NCI-H69 (cell line): ENCODE results near the gene PLBD2.

Experiments
- DNase-seq: peaks from one replicate; lab custom pipeline; 2025; lab: John Stamatoyannopoulos, UW

Gene PLBD2, protein sequence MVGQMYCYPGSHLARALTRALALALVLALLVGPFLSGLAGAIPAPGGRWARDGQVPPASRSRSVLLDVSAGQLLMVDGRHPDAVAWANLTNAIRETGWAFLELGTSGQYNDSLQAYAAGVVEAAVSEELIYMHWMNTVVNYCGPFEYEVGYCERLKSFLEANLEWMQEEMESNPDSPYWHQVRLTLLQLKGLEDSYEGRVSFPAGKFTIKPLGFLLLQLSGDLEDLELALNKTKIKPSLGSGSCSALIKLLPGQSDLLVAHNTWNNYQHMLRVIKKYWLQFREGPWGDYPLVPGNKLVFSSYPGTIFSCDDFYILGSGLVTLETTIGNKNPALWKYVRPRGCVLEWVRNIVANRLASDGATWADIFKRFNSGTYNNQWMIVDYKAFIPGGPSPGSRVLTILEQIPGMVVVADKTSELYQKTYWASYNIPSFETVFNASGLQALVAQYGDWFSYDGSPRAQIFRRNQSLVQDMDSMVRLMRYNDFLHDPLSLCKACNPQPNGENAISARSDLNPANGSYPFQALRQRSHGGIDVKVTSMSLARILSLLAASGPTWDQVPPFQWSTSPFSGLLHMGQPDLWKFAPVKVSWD

DNA sequence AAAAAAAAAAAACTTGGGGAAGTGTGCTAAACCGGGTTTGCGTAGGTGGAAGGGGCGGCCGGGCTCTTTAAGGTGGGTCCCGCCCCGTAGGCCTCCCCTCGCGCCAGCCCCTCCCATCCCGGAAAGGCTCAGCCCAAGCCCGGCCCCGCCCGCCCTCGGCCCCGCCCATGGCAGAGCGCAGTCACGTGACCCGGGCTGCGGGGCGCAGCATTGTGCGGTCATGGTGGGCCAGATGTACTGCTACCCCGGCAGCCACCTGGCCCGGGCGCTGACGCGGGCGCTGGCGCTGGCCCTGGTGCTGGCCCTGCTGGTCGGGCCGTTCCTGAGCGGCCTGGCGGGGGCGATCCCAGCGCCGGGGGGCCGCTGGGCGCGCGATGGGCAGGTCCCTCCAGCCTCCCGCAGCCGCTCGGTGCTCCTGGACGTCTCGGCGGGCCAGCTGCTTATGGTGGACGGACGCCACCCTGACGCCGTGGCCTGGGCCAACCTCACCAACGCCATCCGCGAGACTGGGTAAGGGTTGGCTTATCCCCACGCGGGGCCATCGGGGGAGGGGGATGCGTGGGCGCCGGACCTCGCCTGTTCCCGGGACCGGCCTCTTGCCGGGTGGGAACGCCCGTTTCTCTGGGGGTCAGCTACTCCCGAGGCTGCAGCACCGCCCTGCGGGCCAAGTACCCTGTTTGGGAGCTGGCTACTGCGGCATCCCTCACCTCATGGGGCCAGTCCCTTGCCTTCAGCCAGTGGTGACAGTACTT lies at the start of gene PLBD2:
TSS of gene PLBD2 (plus strand) at position 207 of the 752 bp plus-strand sequence. CDS start at position 221, 14 bp downstream.
- DNase-seq, result peak; percentile 97

DNA sequence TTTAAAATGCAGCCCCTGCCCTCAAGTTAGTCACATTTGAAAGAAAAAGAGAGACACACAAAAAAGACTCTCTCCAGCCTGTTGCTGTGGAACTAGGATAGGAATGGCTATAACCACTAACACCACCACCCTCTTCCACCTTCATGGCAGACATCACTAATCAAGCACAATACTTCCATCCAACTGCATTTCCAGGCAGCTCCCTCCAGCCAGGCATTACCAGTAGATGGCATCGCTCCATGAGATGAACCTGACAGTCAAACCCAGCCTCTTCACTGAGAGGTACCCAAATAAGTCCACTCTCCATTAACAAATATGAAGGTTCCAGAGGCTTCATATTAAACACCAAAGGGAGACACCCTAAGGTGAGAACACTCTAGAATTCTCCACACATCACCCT lies 47.9 kb upstream of the PLBD2 start:
- peak; percentile 55 for DNase-seq

DNA sequence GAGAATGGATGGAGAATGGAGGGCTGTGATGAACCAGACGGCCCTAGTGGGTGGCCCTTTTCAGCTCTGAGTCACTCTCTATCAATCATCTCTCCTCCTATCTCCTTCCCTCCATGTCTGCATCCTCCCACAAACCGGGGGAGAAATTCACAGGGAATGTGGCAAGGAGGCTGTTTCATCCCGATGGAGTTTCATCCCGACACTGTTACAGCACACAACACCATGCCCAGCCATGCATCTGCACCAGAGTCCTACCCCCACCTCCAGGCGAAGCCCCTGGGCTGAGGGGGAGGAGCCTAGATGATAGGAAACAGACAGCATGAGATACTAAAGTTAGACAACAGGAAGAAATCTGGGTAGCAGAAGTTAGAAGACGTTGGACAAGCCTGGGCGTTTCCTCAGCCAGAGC lies 44.3 kb upstream of the PLBD2 start:
- no peak for DNase-seq

DNA sequence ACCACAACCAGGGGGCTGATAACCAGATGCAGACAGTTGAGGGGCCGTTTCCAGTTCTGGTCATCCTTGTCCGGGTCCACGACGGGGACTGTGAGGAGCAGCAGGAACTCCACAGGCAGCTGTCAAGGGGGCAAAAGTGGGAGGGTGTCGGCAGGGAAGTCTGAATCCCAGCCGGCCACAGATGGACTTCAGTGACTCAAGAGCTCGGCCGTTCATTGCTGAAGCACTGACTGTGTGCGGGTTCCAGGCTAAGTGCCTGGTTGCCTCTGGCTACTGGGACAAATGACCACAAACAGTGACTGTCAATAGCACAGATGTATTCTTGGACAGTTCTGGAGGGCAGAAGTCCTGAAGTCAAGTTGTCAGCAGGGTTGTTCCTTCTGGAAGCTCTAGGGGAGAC lies 43.0 kb upstream of the PLBD2 start:
- DNase-seq, result no peak

DNA sequence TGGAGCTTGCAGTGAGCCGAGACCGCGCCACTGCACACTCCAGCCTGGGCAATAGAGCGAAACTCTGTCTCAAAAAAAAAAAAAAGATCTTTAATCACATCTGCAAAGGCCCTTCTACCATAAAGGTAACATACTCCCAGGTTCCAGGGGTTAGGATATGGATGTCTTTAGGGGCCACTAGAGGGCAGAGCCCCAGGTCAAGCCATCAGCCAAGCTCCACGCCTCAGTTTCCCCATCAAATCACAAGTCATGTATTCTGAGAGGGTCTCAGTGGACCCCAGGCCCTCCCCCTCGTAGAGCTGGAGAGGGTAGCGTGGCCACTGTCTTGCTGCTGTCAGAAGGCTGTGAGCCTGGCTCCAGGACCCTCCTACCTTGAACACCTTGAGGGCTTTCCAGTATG lies 42.2 kb upstream of the PLBD2 start:
- DNase-seq, result no peak

DNA sequence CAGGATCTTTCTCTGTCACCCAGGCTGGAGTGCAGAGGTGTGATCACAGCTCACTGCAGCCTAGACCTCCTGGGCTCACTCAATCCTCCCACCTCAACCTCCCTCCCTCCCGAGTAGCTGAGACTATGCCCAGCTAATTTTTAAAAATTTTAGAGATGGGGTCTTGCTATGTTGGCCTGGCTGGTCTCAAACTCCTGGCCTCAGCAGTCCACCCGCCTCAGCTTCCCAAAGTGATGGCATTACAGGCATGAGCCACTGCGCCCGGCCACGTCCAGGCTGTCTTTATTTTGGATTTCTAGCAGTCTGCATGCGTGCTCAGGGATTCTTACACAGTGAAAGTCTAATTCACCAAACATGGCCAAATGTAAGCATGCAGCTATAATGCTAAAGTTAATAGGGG lies 41.3 kb upstream of the PLBD2 start:
- DNase-seq, result no peak

DNA sequence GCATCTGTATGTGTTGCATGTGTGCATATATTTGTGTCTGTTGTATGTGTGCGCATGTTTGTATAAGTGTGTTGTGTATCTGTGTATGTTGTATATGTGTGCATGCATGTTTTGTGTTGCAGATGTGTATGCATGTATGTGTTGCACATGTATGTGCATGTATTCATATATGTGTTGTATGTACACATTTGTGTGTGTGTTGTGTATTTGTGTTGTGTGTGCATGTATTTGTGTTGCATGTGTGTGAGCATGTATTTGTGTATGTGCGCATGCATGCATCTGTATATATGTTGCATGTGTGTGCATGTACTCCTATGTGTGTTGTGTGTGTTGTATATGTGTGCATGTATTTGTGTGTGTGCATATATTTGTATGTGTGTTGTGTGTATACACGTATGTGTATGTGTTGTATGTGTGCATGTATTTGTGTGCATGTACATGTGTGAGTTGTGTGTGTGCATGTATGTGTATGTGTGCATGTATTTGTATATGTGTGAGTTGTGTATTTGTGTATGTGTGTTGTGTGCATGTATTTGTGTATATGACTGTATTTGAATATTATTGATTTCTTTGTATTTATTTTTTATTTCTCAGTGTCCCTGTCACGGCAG lies 40.2 kb upstream of the PLBD2 start:
- DNase-seq, result no peak

DNA sequence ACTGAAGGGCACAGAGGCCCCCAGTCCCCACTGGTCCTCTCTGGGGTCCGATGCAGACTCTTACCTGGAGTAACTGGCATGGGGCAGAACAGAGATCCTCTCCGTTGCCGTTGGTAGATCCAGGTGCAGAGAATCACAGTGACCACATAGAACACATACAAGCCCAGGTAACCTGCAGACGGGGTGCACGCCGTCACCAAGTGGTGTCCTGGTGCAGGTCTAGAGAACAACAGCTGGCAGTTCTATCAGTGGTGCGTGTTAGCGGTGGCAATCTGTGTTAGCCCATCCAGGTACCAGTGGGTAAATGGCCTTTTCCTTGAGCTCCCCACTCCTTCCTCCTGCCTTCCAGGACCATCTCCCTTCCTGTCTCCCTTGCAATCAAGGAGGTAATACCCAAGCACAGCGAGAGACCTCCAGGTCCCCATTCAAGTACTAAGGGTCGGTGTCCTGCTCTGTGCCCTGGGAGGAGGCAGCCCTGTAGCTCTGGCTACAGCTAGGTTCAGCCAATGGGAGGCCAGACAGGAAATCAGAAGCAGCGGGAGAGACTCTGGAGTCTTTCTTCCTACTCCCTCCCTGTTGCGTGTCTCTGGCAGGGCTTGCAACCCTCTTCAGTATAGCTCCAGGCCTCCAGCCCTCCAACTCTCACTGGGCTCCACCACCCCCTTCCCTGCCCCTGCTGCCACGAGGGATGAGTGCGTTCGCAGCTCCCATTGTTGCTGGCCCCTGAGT lies 39.3 kb upstream of the PLBD2 start:
- DNase-seq, result peak; percentile 45

DNA sequence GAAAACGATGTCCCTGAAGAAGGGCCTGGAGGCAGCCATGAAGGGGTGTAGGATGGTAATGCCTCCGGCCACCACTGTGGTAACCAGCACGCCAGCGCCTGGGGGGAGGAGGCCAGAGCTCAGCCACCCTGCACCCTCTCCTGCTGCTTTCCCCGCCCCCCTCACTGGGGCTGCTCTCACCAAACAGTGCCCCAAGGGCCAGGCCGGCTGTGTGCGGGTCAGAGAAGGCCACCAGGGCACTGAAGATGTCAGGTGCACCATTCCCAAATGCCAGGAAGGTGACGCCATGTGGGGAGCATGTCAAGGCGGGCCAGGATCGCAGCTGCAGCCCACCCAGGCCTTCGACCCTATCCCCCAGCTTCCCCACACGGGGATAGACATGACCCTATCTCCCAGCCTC lies 38.0 kb upstream of the PLBD2 start:
- no peak for DNase-seq

DNA sequence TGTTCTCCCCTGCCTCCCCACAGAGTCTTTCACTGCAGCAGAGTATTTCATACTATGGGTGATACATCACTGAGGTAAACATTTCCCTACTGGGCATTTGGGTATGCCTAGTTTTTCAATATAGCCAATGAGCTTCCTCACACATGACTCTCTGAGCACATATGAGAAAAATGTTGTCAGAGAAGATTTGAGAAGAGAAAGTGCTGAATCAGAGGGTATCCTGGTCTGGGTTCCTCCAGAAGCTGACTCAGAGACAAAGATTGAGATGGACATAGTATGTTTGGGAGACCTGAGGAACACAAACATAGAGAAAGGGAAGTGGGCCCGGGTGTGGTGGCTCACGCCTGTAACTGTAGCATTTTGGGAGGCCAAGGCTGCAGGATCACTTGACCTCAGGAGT lies 36.0 kb upstream of the PLBD2 start:
- DNase-seq, result no peak

DNA sequence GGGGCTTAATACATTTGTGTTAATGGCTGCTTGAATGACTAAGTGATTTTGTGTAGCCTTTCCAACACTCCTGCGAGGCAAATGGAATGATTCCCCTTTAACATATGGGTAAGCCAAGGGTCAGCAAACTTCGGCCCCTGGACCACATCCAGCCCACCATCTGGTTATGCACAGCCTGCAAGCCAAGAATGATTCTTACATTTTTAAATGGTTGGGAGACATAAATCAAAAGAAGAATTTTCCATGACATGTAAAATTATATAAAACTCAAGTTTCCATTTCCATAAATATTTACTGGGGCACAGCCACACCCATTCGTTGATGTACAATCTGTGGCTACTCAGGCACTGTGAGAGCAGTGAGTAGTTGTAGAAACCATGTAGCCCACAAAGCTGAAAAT lies 32.5 kb upstream of the PLBD2 start:
- DNase-seq, result peak; percentile 67

DNA sequence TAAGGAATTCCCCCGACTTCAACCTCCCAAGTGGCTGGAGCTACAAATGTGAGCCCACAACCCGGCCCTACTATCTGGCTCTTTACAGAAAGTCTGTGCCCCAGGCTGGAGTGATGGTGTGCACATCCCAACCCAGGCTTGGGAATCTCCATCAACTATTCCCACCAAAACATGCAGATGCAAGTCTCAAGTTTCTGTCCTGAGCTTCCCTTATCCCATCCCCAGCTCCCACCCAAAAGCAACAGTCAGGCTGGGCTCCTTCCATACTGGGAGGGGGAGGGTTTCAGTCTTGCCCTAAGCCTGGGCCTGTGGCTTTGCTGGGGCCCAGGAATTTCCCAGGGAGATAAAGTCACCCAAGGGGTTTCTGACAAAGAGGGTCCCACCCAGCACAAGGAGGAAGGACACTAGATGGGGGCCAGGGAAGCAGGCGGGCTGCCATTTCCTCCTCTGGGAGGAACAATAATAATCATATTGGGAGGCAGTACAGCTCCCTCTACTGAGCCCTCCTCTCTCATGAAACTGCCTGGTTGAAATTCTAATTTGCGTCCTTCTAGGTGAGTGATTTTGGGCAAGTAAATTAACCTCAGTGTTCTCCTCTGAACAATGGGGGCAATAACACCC lies 31.5 kb upstream of the PLBD2 start:
- peak; percentile 12 for DNase-seq

DNA sequence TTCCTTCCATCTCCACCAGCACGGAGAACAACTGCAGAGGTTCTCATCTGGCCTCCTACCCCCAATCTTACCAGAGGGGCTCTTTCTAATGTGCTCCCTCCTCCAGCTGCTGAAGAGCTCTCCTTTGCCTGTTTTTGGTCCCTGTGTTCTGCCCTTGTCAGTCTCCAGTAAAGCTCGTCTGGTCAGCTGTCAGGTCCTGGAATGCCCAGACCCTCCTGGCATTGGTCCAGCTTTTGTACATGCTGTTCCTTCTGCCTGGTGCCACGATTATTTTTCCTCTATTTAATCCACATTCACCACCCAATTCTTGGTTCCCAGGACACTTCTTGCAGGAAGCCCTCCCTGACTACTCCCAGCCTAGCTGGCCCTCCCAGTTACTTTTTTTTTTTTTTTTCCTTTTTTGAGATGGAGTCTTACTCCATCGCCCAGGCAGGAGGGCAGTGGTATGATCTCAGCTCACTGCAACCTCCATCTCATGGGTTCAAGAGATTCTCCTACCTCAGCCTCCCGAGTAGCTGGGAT lies 30.0 kb upstream of the PLBD2 start:
- DNase-seq, result peak; percentile 25

DNA sequence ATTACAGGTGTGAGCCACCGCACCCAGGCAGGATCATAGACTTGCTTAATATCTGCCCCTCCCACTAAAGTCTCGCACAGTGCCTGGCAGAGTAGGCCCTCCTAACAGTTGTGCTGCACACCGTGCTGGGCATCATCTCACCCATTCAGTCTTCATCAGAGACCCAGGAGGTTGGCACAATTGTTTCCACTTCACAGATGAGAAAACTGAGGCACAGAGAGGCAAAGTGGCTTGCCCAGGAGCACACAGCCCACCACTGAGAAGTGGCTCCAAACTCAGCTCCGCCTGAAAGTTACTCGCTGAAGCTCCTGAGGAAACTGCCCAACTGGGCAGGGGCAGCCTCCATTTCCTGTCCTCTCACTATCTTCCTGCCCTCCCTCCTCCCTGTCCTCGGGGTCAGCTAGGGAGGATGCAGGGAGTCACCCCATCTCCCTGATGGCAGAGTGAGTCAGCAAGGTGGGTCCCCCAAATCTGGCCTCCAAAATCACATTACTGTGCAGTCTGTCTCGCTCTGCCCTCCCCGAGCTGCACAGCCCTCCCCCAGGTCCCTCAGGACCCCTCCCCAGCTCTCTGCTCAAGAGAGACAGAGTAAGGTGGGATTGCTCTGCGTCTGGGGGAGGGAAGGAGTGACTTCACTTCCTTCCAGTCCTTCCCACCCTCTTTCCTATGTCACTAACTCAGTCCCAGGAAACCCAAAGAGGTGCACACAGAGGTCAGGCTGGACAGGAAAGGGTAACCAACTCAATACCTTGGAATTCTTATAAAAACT lies 29.2 kb upstream of the PLBD2 start:
- no peak for DNase-seq

DNA sequence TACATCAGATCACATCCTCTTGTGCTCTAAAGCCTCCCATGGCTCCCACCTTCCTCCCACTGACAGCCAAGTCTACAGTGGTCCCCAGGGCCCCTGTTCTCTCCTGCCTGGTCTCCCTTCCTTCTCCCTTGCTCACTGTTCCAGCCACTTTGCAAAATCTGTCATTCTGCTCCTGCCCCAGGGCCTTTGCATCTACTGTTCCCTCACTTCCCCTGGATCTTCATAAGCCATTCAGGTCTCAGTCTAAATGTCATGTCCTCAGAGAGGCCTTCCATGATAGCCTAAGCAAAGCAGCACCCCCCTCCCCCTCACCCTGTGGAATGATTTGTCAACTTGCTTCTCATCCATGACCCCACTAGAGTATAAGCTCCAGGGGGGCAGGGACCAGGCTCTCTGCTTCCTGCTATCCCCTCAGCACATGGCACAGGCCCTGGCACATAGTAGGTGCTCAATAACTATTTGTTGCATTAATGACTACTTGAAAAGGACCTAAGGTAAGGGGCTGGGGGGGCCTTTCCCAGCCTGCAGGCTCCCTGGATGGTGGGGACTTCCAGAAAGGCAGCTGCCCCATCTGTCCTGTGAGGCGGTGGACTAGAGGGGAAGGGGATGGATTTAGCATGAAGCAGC lies 28.5 kb upstream of the PLBD2 start:
- DNase-seq, result no peak

DNA sequence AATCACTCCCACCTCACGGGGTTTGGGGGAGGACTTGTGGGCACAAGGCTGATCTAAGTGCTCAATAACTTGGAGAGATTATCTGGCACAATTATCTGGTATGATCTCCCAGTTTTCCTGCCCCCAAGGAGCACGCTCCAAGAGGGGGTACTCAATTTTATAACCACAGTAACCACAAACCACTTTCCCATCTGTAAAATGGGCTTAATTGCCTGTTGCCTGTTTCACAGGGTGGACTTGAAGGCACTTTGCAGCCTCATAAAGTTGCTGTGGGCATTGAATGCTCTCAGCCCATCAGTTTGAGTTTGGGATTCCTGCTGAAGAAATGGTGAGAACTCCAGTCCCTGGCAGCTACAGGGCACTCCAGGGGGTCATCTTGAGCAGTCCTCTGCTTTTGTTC lies 27.9 kb upstream of the PLBD2 start:
- DNase-seq, result no peak

DNA sequence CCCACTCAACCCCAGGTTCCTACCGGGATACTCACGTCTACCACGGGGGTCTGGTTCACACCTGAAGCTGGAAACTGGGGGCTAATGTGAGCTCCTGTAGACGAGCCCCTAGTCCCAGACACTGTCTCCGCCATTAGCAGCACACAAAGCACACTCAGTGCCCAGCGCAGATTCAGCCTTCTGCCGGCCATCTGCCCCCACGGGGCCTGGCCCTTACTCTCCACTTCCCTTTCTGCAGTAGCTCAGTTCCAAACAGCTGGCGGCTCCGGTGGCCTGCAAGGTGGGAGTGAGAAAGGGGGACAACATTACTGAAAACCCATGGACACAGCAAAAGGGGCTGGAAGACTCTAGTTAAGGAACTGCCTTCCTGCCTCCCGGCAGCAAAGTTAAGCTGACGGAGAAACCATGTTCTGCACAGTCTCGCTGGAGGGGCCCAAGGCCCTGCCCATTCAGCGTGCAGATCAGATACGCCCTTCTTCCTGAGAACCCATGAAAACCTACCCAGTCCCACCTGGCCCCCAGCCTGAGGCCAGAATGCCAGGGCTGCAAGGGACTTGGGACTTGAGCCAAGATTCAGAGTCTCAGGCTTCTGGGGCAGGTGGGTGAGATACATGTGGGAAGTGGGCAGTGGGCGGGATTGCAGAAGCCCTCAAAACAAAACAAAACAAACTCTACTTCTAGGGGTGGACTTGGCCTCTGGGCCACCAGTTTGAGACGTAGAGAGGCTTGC lies 25.5 kb upstream of the PLBD2 start:
- peak; percentile 62 for DNase-seq

DNA sequence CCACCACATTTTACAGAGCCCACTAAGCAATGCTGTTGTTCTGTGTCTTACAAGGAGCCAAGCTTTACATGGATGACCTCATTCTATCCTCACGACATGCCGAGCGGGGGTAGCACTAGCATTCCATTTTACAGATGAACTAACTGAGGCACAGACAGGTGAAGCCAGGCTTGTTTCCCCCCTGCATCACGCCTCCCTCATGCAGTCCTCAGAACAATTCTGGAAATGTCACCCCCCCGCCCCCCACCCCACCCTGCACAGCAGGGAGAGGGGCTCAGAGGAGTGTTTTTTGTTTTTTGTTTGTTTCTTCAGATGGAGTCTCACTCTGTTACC lies 25.0 kb upstream of the PLBD2 start:
- DNase-seq, result no peak
